Measurements from ENCODE around the gene KLHL15.

GRCh38 chrX:24030597-24030996 lies 3.6 kb upstream of the KLHL15 start:
- TF ChIP-seq EZH2phosphoT487 (IDR thresholded peaks at IDR 0.05; ENCODE audit: borderline replicate concordance, low read depth) (no peak), CTCF (IDR thresholded peaks at IDR 0.05) (no peak), EP300 (IDR thresholded peaks at IDR 0.05; ENCODE audit: borderline replicate concordance in 1 of 2, low read depth in 1 of 2, low read length in 1 of 2) (no peak), RCOR1 (IDR thresholded peaks at IDR 0.05; ENCODE audit: low read length) (no peak), USF2 (IDR thresholded peaks at IDR 0.05; ENCODE audit: borderline replicate concordance, low read depth, low read length) (no peak), RFX5 (IDR thresholded peaks at IDR 0.05; ENCODE audit: low read length) (no peak), ZBTB33 (IDR thresholded peaks at IDR 0.05; ENCODE audit: borderline replicate concordance, low read depth) (no peak), POLR2AphosphoS5 (IDR thresholded peaks at IDR 0.05; ENCODE audit: low read depth, low read length) (no peak), NFIC (IDR thresholded peaks at IDR 0.05; ENCODE audit: borderline replicate concordance) (no peak), TEAD4 (IDR thresholded peaks at IDR 0.05; ENCODE audit: borderline replicate concordance, insufficient read depth) (no peak), USF1 (IDR thresholded peaks at IDR 0.05; ENCODE audit: borderline replicate concordance, low read depth) (no peak), CHD2 (IDR thresholded peaks at IDR 0.05; ENCODE audit: low read length, partially characterized antibody) (no peak)
